MM.1S (cell line): ENCODE data around the gene METTL27.
"Not testable (repeated sequence)": the region's sequence is repeated elsewhere in the genome, so short reads cannot be mapped to it uniquely, and the experiment has no call there.

Experiments used
- DNase-seq: peaks from one replicate; pipeline ENCODE4 v3.0.0-alpha.2; 2015
- H2AFZ ChIP-seq: fragments of 300-600 bp; sonication (generic); 2 replicates; pipeline ENCODE4 v1.6.0; 2016; ENCODE audit warnings: antibody characterized with exemption, low read length
- H3F3A ChIP-seq: fragments of 300-600 bp; sonication (generic); 2 replicates; pipeline ENCODE4 v1.6.1; 2016; ENCODE audit warnings: mild to moderate bottlenecking, antibody characterized with exemption, low read length, moderate library complexity, mixed read lengths; ENCODE audit not compliant: insufficient read depth
- H3K27ac ChIP-seq: fragments of 300-600 bp; sonication (generic); 2 replicates; pipeline ENCODE4 v1.5.1; 2016; ENCODE audit warnings: mild to moderate bottlenecking, low read length
- H3K27me3 ChIP-seq: fragments of 300-600 bp; sonication (generic); replicated peaks from 2 replicates; pipeline ENCODE4 v1.6.0; 2016; ENCODE audit warnings: low read length; ENCODE audit not compliant: insufficient read depth
- H3K36me3 ChIP-seq: fragments of 300-600 bp; sonication (generic); replicated peaks from 2 replicates; pipeline ENCODE4 v1.6.1; 2016; ENCODE audit warnings: mild to moderate bottlenecking, low read length, mixed read lengths; ENCODE audit not compliant: insufficient read depth
- H3K4me1 ChIP-seq: fragments of 300-600 bp; sonication (generic); 2 replicates; pipeline ENCODE4 v1.6.1; 2016; ENCODE audit warnings: low read length, mixed read lengths
- H3K4me2 ChIP-seq: fragments of 300-600 bp; sonication (generic); 2 replicates; pipeline ENCODE4 v1.6.0; 2016; ENCODE audit warnings: low read depth, low read length
- H3K4me3 ChIP-seq: fragments of 300-600 bp; sonication (generic); 2 replicates; pipeline ENCODE4 v1.5.1; 2016; ENCODE audit warnings: low read length, mixed read lengths
- H3K79me2 ChIP-seq: fragments of 300-600 bp; sonication (generic); 2 replicates; pipeline ENCODE4 v1.6.1; 2016; ENCODE audit warnings: mixed run types, low read length, mixed read lengths
- H3K9ac ChIP-seq: fragments of 300-600 bp; sonication (generic); 2 replicates; pipeline ENCODE4 v1.6.1; 2016; ENCODE audit warnings: low read length, mixed read lengths
- H3K9me2 ChIP-seq: fragments of 300-600 bp; sonication (generic); replicated peaks from 2 replicates; pipeline ENCODE4 v1.6.1; 2016; ENCODE audit warnings: mild to moderate bottlenecking, low read length, mixed read lengths; ENCODE audit not compliant: insufficient read depth
- H3K9me3 ChIP-seq: fragments of 300-600 bp; sonication (generic); replicated peaks from 2 replicates; pipeline ENCODE4 v1.6.1; 2016; ENCODE audit warnings: mild to moderate bottlenecking, low read length, mixed read lengths; ENCODE audit not compliant: insufficient read depth
- H4K20me1 ChIP-seq: fragments of 300-600 bp; sonication (generic); 2 replicates; pipeline ENCODE4 v1.6.1; 2016; ENCODE audit warnings: mild to moderate bottlenecking, low read length, moderate library complexity, mixed read lengths; ENCODE audit not compliant: insufficient read depth
- EZH2 ChIP-seq: fragments of 300-600 bp; sonication (generic); optimal IDR thresholded peaks from 2 replicates; pipeline ENCODE3; 2017; ENCODE audit warnings: low read depth, mild to moderate bottlenecking, antibody characterized with exemption, low read length, mixed read lengths
- EZH2phosphoT487 ChIP-seq: fragments of 300-600 bp; sonication (generic); IDR thresholded peaks from 2 replicates; pipeline ENCODE4 v1.6.1; 2018; ENCODE audit warnings: antibody characterized with exemption, low read length
- TF ChIP-seq, protein P1 (sequence below): fragments of 300-600 bp; sonication (generic); IDR thresholded peaks from 2 replicates; pipeline ENCODE4 v1.5.1; 2016; ENCODE audit warnings: antibody characterized with exemption, low read length, mixed read lengths

METTL27 gene

DNA sequence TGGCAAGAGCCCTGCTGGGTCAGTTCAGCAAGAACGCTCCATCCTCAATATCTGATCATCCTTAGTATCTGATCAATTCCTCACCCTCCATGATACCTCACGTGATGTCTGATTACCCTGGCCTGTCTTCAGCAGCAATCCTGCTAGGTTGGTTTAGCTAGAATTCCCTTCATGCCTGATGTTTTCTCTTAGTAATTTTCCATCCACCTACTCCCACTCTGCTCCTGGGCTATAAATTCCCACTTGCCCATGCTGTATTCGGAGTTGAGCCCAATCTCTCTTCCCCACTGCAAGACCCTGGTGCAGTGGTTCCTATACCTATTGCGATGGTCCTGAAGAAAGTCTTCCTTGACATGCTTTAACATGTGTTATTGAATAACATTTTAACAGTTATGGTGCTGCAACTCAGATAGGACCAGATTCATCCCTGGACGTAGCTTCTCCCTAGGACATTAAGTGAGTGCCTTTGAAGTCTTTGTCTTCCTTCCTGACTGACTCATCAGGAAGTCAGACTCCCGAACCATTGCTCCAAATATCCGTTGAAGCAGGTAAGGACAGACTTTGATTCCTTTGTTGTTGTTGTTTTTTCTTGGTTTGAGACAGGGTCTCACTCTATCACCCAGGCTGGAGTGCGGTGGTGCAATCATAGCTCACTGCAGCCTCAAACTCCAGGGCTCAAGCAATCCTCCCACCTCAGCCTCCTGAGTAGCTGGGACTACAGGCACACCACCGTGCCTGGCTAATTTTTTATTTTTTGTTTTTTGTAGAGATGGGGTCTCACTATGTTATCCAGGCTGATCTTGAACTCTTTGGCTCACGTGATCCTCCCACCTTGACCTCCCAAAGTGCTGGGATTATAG lies 42.8 kb downstream of the METTL27 start:
- Histone ChIP-seq H2AFZ (no peak overlapping the region), H4K20me1 (no peaks in the 10 kb centered on the region), H3K4me1 (no peaks in the 10 kb centered on the region), H3K9ac (no peak overlapping the region), H3K4me2 (no peak overlapping the region), H3K27ac (no peak overlapping the region), H3K4me3 (no peak overlapping the region), H3K79me2 (no peaks in the 10 kb centered on the region), H3K9me3 (no peaks in the 10 kb centered on the region), H3K36me3 (no peaks in the 10 kb centered on the region), H3F3A (no peaks in the 10 kb centered on the region), H3K27me3 (no peaks in the 10 kb centered on the region), H3K9me2 (no peaks in the 10 kb centered on the region)
- no peak for TF ChIP-seq EZH2phosphoT487
- TF ChIP-seq EZH2 = no peak
- TF ChIP-seq, protein P1, sequence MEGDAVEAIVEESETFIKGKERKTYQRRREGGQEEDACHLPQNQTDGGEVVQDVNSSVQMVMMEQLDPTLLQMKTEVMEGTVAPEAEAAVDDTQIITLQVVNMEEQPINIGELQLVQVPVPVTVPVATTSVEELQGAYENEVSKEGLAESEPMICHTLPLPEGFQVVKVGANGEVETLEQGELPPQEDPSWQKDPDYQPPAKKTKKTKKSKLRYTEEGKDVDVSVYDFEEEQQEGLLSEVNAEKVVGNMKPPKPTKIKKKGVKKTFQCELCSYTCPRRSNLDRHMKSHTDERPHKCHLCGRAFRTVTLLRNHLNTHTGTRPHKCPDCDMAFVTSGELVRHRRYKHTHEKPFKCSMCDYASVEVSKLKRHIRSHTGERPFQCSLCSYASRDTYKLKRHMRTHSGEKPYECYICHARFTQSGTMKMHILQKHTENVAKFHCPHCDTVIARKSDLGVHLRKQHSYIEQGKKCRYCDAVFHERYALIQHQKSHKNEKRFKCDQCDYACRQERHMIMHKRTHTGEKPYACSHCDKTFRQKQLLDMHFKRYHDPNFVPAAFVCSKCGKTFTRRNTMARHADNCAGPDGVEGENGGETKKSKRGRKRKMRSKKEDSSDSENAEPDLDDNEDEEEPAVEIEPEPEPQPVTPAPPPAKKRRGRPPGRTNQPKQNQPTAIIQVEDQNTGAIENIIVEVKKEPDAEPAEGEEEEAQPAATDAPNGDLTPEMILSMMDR = no peak
- no peak for DNase-seq

DNA sequence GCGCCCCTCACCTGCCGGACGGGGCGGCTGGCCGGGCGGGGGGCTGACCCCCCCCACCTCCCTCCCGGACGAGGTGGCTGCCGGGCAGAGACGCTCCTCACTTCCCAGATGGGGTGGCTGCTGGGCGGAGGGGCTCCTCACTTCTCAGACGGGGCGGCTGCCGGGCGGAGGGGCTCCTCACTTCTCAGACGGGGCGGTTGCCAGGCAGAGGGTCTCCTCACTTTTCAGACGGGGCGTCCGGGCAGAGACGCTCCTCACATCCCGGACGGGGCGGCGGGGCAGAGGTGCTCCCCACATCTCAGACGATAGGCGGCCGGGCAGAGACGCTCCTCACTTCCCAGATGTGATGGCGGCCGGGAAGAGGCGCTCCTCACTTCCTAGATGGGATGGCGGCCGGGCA lies 45.1 kb downstream of the METTL27 start:
- not testable (repeated sequence) for H4K20me1 ChIP-seq, H3K4me2 ChIP-seq, H3K27ac ChIP-seq, DNase-seq, H3K9me3 ChIP-seq, H2AFZ ChIP-seq, H3K9me2 ChIP-seq, H3K4me3 ChIP-seq, H3K4me1 ChIP-seq, H3K9ac ChIP-seq, H3K27me3 ChIP-seq, H3K36me3 ChIP-seq, H3K79me2 ChIP-seq, H3F3A ChIP-seq

DNA sequence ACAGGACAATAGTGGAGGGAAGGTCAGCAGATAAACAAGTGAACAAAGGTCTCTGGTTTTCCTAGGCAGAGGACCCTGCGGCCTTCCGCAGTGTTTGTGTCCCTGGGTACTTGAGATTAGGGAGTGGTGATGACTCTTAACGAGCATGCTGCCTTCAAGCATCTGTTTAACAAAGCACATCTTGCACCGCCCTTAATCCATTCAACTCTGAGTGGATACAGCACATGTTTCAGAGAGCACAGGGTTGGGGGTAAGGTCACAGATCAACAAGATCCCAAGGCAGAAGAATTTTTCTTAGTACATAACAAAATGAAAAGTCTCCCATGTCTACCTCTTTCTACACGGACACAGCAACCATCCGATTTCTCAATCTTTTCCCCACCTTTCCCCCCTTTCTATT lies 45.7 kb downstream of the METTL27 start:
- not testable (repeated sequence) for H2AFZ ChIP-seq, H3K9ac ChIP-seq, H3K9me3 ChIP-seq, H3F3A ChIP-seq, H3K4me1 ChIP-seq, H3K36me3 ChIP-seq, H4K20me1 ChIP-seq, H3K27ac ChIP-seq, H3K4me3 ChIP-seq, H3K27me3 ChIP-seq, H3K4me2 ChIP-seq, H3K79me2 ChIP-seq, H3K9me2 ChIP-seq, DNase-seq

DNA sequence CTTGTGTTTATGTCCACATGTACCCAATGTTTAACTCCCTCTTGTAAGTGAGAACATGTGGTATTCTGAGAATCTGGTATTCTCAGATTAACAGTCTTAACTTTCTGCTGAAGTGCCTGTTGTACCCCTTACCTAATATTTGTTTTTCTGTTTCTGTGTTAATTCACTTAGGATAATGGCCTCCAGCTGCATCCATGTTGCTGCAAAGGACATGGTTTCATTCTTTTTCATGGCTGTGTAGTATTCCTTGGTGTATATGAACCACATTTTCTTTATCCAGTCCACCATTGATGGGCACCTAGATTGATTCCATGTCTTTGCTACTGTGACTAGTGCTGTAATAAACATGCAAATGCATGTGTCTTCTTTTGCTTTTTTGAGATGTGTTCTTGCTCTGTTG lies 47.1 kb downstream of the METTL27 start:
- H3K27me3 ChIP-seq, H2AFZ ChIP-seq, H3K9me2 ChIP-seq, H3K4me1 ChIP-seq, H4K20me1 ChIP-seq, H3F3A ChIP-seq, H3K9ac ChIP-seq, H3K36me3 ChIP-seq, H3K79me2 ChIP-seq, H3K4me2 ChIP-seq, H3K27ac ChIP-seq, H3K9me3 ChIP-seq, DNase-seq, H3K4me3 ChIP-seq: not testable (repeated sequence)

DNA sequence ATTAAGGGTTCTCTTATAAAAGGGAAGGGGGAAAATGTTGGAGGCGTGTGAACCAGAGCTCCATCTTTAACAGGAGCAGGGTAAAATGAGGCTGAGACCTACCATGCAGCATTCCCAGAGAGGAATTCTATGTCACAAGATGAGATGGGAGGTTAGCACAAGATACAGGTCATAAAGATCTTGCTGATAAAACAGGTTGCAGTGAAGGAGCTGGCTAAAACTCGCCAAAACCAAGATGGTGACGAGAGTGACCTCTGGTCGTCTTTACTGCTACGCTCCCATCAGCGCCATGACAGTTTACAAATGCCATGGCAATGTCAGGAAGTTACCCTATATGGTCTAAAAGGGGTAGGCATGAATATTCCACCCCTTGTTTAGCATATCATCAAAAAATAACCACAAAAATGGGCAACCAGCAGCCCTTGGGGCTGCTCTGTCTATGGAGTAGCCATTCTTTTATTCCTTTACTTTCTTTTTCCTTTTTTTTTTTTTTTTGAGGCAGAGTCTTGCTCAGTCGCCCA lies 51.1 kb downstream of the METTL27 start:
- not testable (repeated sequence) for H3K27me3 ChIP-seq, H3K9me3 ChIP-seq, H3K4me2 ChIP-seq, H2AFZ ChIP-seq, H3K79me2 ChIP-seq, H4K20me1 ChIP-seq, H3K4me1 ChIP-seq, H3K27ac ChIP-seq, H3F3A ChIP-seq, H3K9ac ChIP-seq, H3K9me2 ChIP-seq, H3K4me3 ChIP-seq, H3K36me3 ChIP-seq, DNase-seq
